ENCODE data around the gene SPNS3.
A peak's percentile ranks its signal among the peaks of the same experiment; 100 is the strongest.

- TF ChIP-seq, protein P1, sequence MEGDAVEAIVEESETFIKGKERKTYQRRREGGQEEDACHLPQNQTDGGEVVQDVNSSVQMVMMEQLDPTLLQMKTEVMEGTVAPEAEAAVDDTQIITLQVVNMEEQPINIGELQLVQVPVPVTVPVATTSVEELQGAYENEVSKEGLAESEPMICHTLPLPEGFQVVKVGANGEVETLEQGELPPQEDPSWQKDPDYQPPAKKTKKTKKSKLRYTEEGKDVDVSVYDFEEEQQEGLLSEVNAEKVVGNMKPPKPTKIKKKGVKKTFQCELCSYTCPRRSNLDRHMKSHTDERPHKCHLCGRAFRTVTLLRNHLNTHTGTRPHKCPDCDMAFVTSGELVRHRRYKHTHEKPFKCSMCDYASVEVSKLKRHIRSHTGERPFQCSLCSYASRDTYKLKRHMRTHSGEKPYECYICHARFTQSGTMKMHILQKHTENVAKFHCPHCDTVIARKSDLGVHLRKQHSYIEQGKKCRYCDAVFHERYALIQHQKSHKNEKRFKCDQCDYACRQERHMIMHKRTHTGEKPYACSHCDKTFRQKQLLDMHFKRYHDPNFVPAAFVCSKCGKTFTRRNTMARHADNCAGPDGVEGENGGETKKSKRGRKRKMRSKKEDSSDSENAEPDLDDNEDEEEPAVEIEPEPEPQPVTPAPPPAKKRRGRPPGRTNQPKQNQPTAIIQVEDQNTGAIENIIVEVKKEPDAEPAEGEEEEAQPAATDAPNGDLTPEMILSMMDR (IDR thresholded peaks at IDR 0.05; ENCODE audit: low read length) = peak; percentile 95
- no peak for TF ChIP-seq EZH2 (IDR thresholded peaks at IDR 0.05; ENCODE audit: borderline replicate concordance, low read length)
Observed at GRCh38 chr17:4412933-4413831, 20.6 kb upstream of the SPNS3 start.

All from OCI-LY1 (cell line).